HG03439 (cell line): Measurements from ENCODE around the gene EPHA1.
"Not testable (repeated sequence)": the region's sequence is repeated elsewhere in the genome, so short reads cannot be mapped to it uniquely, and the experiment has no call there.

Experiments used
- ATAC-seq: cut with Tn5 transposase; IDR thresholded peaks from one replicate; pipeline ENCODE4 v1.9.1; 2021; ENCODE audit warnings: mild to moderate bottlenecking, moderate library complexity; ENCODE audit not compliant: unreplicated experiment

EPHA1 gene

GRCh38 chr7:143433759-143434158 is 25.1 kb upstream of the EPHA1 start:
- no peak for ATAC-seq

GRCh38 chr7:143431109-143431508 is 22.5 kb upstream of the EPHA1 start:
- ATAC-seq = no peak

GRCh38 chr7:143429770-143430698 is 21.4 kb upstream of the EPHA1 start:
- no peak for ATAC-seq

- no peak for ATAC-seq
Measured at GRCh38 chr7:143426479-143427142, 18.0 kb upstream of the EPHA1 start.

GRCh38 chr7:143424476-143424875 is 15.8 kb upstream of the EPHA1 start:
- not testable (repeated sequence) for ATAC-seq

- ATAC-seq = no peak
Measured at GRCh38 chr7:143422033-143422432, 13.4 kb upstream of the EPHA1 start.

GRCh38 chr7:143420624-143421023 is 12.0 kb upstream of the EPHA1 start:
- ATAC-seq = not testable (repeated sequence)

- no peak for ATAC-seq
Measured at GRCh38 chr7:143419880-143420279, 11.2 kb upstream of the EPHA1 start.

GRCh38 chr7:143418681-143419458 is 10.2 kb upstream of the EPHA1 start:
- no peak for ATAC-seq

- ATAC-seq = no peak
Measured at GRCh38 chr7:143417734-143418383, 9.2 kb upstream of the EPHA1 start.

- no peak for ATAC-seq
Measured at GRCh38 chr7:143416565-143417149, 8.0 kb upstream of the EPHA1 start.

GRCh38 chr7:143415742-143416397 is 7.2 kb upstream of the EPHA1 start:
- ATAC-seq = no peak

GRCh38 chr7:143415209-143415608 is 6.6 kb upstream of the EPHA1 start:
- not testable (repeated sequence) for ATAC-seq

GRCh38 chr7:143413123-143413522 is 4.5 kb upstream of the EPHA1 start:
- ATAC-seq = no peak

GRCh38 chr7:143411976-143412708 is 3.5 kb upstream of the EPHA1 start:
- ATAC-seq = no peak

GRCh38 chr7:143410521-143411004 is 1.9 kb upstream of the EPHA1 start:
- no peak for ATAC-seq

GRCh38 chr7:143408252-143408685 is 387 bp downstream of the EPHA1 start:
- ATAC-seq = no peak

- no peak for ATAC-seq
Measured at GRCh38 chr7:143407287-143408251, 1.1 kb downstream of the EPHA1 start.
